ENCODE results near the gene FGB. TPM values are rescaled to one million over a fixed set of nuclear protein-coding genes. Genes with fewer than 3 reads are reported as not detected.

The FGB gene
- total and polyA plus RNA-seq, 2 of the 13 experiments (the other 11 are each of a cell fraction or from before 2014, with no cell fraction given): 226 to 784 TPM

GRCh38 chr4:154577324-154577723, 14.5 kb downstream of the FGB start (continued):
- TF ChIP-seq ZNF318 (CRISPR knock-in tag; IDR thresholded peaks at IDR 0.05) (no peak), ZNF780A (CRISPR knock-in tag; IDR thresholded peaks at IDR 0.05) (no peak), MAFF (IDR thresholded peaks at IDR 0.05; ENCODE audit: low read depth, low read length) (no peak), KDM4B (CRISPR knock-in tag; IDR thresholded peaks at IDR 0.05) (peak; percentile 73), EP300 (IDR thresholded peaks at IDR 0.05; ENCODE audit: low read depth in 2 of 2, low read length in 2 of 2) (peak; percentile 85 to 98), EP300 (CRISPR knock-in tag; IDR thresholded peaks at IDR 0.05; ENCODE audit: borderline replicate concordance) (peak; percentile 85; the same call in 1 of the 2 replicates), ZFP36L1 (CRISPR knock-in tag; IDR thresholded peaks at IDR 0.05) (no peak), ZNF746 (CRISPR knock-in tag; IDR thresholded peaks at IDR 0.05) (no peak), HNRNPK (IDR thresholded peaks at IDR 0.05; ENCODE audit: low read depth, low read length, poor library complexity, severe bottlenecking) (no peak), ZNF280B (CRISPR knock-in tag; IDR thresholded peaks at IDR 0.05; ENCODE audit: borderline replicate concordance) (no peak), FOXA1 (IDR thresholded peaks at IDR 0.05) (0 out of 2 replicates have a peak, but pooled peaks have one; percentile 23), FOXA1 (CRISPR knock-in tag; IDR thresholded peaks at IDR 0.05) (peak; percentile 92), ZNF292 (CRISPR knock-in tag; IDR thresholded peaks at IDR 0.05; ENCODE audit: borderline replicate concordance, low read depth) (no peak), SMAD1 (CRISPR knock-in tag; IDR thresholded peaks at IDR 0.05; ENCODE audit: borderline replicate concordance, low read depth) (no peak)
- TF ChIP-seq, protein P1, sequence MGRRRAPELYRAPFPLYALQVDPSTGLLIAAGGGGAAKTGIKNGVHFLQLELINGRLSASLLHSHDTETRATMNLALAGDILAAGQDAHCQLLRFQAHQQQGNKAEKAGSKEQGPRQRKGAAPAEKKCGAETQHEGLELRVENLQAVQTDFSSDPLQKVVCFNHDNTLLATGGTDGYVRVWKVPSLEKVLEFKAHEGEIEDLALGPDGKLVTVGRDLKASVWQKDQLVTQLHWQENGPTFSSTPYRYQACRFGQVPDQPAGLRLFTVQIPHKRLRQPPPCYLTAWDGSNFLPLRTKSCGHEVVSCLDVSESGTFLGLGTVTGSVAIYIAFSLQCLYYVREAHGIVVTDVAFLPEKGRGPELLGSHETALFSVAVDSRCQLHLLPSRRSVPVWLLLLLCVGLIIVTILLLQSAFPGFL (CRISPR knock-in tag; IDR thresholded peaks at IDR 0.05): no peak
- TF ChIP-seq, protein P2, sequence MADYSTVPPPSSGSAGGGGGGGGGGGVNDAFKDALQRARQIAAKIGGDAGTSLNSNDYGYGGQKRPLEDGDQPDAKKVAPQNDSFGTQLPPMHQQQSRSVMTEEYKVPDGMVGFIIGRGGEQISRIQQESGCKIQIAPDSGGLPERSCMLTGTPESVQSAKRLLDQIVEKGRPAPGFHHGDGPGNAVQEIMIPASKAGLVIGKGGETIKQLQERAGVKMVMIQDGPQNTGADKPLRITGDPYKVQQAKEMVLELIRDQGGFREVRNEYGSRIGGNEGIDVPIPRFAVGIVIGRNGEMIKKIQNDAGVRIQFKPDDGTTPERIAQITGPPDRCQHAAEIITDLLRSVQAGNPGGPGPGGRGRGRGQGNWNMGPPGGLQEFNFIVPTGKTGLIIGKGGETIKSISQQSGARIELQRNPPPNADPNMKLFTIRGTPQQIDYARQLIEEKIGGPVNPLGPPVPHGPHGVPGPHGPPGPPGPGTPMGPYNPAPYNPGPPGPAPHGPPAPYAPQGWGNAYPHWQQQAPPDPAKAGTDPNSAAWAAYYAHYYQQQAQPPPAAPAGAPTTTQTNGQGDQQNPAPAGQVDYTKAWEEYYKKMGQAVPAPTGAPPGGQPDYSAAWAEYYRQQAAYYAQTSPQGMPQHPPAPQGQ (CRISPR knock-in tag; IDR thresholded peaks at IDR 0.05; ENCODE audit: borderline replicate concordance): no peak
- TF ChIP-seq, protein P3, sequence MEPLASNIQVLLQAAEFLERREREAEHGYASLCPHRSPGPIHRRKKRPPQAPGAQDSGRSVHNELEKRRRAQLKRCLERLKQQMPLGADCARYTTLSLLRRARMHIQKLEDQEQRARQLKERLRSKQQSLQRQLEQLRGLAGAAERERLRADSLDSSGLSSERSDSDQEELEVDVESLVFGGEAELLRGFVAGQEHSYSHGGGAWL (CRISPR knock-in tag; IDR thresholded peaks at IDR 0.05): no peak
